Hepatocyte (in vitro differentiated cells): Measurements from ENCODE around the gene ITFG1. TPM values are rescaled to one million over a fixed set of nuclear protein-coding genes. Genes with fewer than 3 reads are reported as not detected.

Experiments used
- DNase-seq: peaks from one replicate; pipeline ENCODE4 v3.0.0-alpha.2; 2016; ENCODE audit warnings: low spot score
- H2AFZ ChIP-seq: fragments of 200-600 bp; sonication (generic); 2 replicates; pipeline ENCODE4 v1.6.0; 2016; ENCODE audit warnings: antibody characterized with exemption, mild to moderate bottlenecking
- H3K27ac ChIP-seq: fragments of 200-600 bp; sonication (generic); 2 replicates; pipeline ENCODE4 v1.5.1; 2016; ENCODE audit warnings: mild to moderate bottlenecking
- H3K27me3 ChIP-seq: fragments of 200-600 bp; sonication (generic); 2 replicates; pipeline ENCODE4 v1.6.1; 2016
- H3K36me3 ChIP-seq: fragments of 200-600 bp; sonication (generic); replicated peaks from 2 replicates; pipeline ENCODE4 v1.5.1; 2016; ENCODE audit warnings: low read depth; ENCODE audit not compliant: insufficient read depth
- H3K4me1 ChIP-seq: fragments of 200-600 bp; sonication (generic); 2 replicates; pipeline ENCODE4 v1.5.1; 2016; ENCODE audit warnings: mild to moderate bottlenecking, moderate library complexity; ENCODE audit not compliant: insufficient read depth
- H3K4me2 ChIP-seq: fragments of 200-600 bp; sonication (generic); 2 replicates; pipeline ENCODE4 v1.6.0; 2016
- H3K4me3 ChIP-seq: fragments of 200-600 bp; sonication (generic); 2 replicates; pipeline ENCODE4 v1.5.1; 2016; ENCODE audit warnings: mild to moderate bottlenecking
- H3K79me2 ChIP-seq: fragments of 200-600 bp; sonication (generic); 2 replicates; pipeline ENCODE4 v1.6.0; 2017; ENCODE audit warnings: mild to moderate bottlenecking
- H3K9me2 ChIP-seq: fragments of 200-600 bp; sonication (generic); replicated peaks from 2 replicates; pipeline ENCODE4 v1.6.0; 2017; ENCODE audit warnings: mild to moderate bottlenecking; ENCODE audit not compliant: insufficient read depth
- H3K9me3 ChIP-seq: fragments of 200-600 bp; sonication (generic); 2 replicates; pipeline ENCODE4 v1.5.1; 2016; ENCODE audit warnings: low read depth, mild to moderate bottlenecking
- H4K20me1 ChIP-seq: fragments of 200-600 bp; sonication (generic); 2 replicates; pipeline ENCODE4 v1.6.0; 2016; ENCODE audit warnings: mild to moderate bottlenecking; ENCODE audit not compliant: insufficient read depth, poor library complexity, severe bottlenecking
- CTCF ChIP-seq: fragments of 200-600 bp; sonication (generic); IDR thresholded peaks from 2 replicates; pipeline ENCODE4 v1.5.1; 2016; ENCODE audit warnings: antibody characterized with exemption, mild to moderate bottlenecking; ENCODE audit not compliant: poor library complexity
- EZH2 ChIP-seq: fragments of 200-600 bp; sonication (generic); IDR thresholded peaks from 2 replicates; pipeline ENCODE4 v1.6.1; 2016; ENCODE audit warnings: antibody characterized with exemption, mild to moderate bottlenecking, borderline replicate concordance
- EZH2phosphoT487 ChIP-seq: fragments of 200-600 bp; sonication (generic); IDR thresholded peaks from one replicate; pipeline ENCODE4 v1.6.1; 2018; ENCODE audit warnings: antibody characterized with exemption, mild to moderate bottlenecking, low read depth, moderate library complexity; ENCODE audit not compliant: unreplicated experiment, severe bottlenecking
- WGBS: methylation state at CpG from one replicate; pipeline ENCODE4 v1.1.6; 2016; ENCODE audit warnings: low lambda C conversion rate; ENCODE audit errors: missing lambda C conversion rate; 5-methylcytosine and 5-hydroxymethylcytosine counted together
- polyA plus RNA-seq: library from polyadenylated mRNA; unstranded; fragments of >200 nt; fragmentation: Nextera tagmentation; extraction: Ambion mirVana; gene quantifications from 2 replicates; pipeline ENCODE4 v1.2.1, GENCODE V29; 2016
- total RNA-seq: library from RNA; depleted of rRNA; stranded (reverse); fragments of >200 nt; gene quantifications from 2 replicates; pipeline ENCODE4 v1.2.3, GENCODE V29; 2014

The ITFG1 gene
- total and polyA plus RNA-seq, 2 experiments from 2014 or later, result 87.8 to 91.4 TPM

- no peaks in the 10 kb centered on the region for H4K20me1 ChIP-seq
- H3K36me3 ChIP-seq, result no peaks in the 10 kb centered on the region
- no peaks in the 10 kb centered on the region for H3K4me1 ChIP-seq
- no peak overlapping the region for H2AFZ ChIP-seq
- no peak overlapping the region for H3K27ac ChIP-seq
- H3K4me2 ChIP-seq, result no peak overlapping the region
- no peaks in the 10 kb centered on the region for H3K9me3 ChIP-seq
- TF ChIP-seq EZH2, result no peak
- no peak for TF ChIP-seq CTCF
- DNase-seq, result no peak
- no peaks in the 10 kb centered on the region for H3K9me2 ChIP-seq
- H3K27me3 ChIP-seq, result no peaks in the 10 kb centered on the region
- WGBS, result over 99% methylated on average over 5 of the region's 5 CpGs
- no peaks in the 10 kb centered on the region for H3K79me2 ChIP-seq
- no peak overlapping the region for H3K4me3 ChIP-seq
Measured at GRCh38 chr16:47371271-47372014, 89.4 kb downstream of the ITFG1 start.

GRCh38 chr16:47370536-47370935 is 90.3 kb downstream of the ITFG1 start:
- no peak for TF ChIP-seq CTCF
- no peak for TF ChIP-seq EZH2
- no peak for TF ChIP-seq EZH2phosphoT487
- WGBS, result 98% methylated on average over 12 of the region's 12 CpGs
- no peaks in the 10 kb centered on the region for H3K9me3 ChIP-seq
- H3K4me1 ChIP-seq, result no peaks in the 10 kb centered on the region
- H3K9me2 ChIP-seq, result no peaks in the 10 kb centered on the region
- H4K20me1 ChIP-seq, result no peaks in the 10 kb centered on the region
- no peak for DNase-seq
- H2AFZ ChIP-seq, result no peak overlapping the region
- H3K4me3 ChIP-seq, result no peak overlapping the region
- H3K79me2 ChIP-seq, result no peaks in the 10 kb centered on the region
- no peaks in the 10 kb centered on the region for H3K27me3 ChIP-seq
- H3K36me3 ChIP-seq, result no peaks in the 10 kb centered on the region
- no peak overlapping the region for H3K27ac ChIP-seq
- H3K4me2 ChIP-seq, result no peak overlapping the region

- H3K4me3 ChIP-seq, result no peak overlapping the region
- no peaks in the 10 kb centered on the region for H3K79me2 ChIP-seq
- WGBS, result 44% methylated on average over 2 of the region's 2 CpGs
- no peaks in the 10 kb centered on the region for H3K27me3 ChIP-seq
- H3K4me1 ChIP-seq, result no peaks in the 10 kb centered on the region
- no peaks in the 10 kb centered on the region for H3K9me2 ChIP-seq
- no peak for DNase-seq
- H3K9me3 ChIP-seq, result no peaks in the 10 kb centered on the region
- no peak overlapping the region for H3K4me2 ChIP-seq
- no peak for TF ChIP-seq EZH2
- no peak for TF ChIP-seq CTCF
- no peak for TF ChIP-seq EZH2phosphoT487
- H3K36me3 ChIP-seq, result no peaks in the 10 kb centered on the region
- H4K20me1 ChIP-seq, result no peaks in the 10 kb centered on the region
- H2AFZ ChIP-seq, result no peak overlapping the region
- no peak overlapping the region for H3K27ac ChIP-seq
Measured at GRCh38 chr16:47366228-47366627, 94.6 kb downstream of the ITFG1 start.
